ENCODE results near the gene PHF21A.
"Not testable (repeated sequence)": the region's sequence is repeated elsewhere in the genome, so short reads cannot be mapped to it uniquely, and the experiment has no call there.

PHF21A gene

DNA sequence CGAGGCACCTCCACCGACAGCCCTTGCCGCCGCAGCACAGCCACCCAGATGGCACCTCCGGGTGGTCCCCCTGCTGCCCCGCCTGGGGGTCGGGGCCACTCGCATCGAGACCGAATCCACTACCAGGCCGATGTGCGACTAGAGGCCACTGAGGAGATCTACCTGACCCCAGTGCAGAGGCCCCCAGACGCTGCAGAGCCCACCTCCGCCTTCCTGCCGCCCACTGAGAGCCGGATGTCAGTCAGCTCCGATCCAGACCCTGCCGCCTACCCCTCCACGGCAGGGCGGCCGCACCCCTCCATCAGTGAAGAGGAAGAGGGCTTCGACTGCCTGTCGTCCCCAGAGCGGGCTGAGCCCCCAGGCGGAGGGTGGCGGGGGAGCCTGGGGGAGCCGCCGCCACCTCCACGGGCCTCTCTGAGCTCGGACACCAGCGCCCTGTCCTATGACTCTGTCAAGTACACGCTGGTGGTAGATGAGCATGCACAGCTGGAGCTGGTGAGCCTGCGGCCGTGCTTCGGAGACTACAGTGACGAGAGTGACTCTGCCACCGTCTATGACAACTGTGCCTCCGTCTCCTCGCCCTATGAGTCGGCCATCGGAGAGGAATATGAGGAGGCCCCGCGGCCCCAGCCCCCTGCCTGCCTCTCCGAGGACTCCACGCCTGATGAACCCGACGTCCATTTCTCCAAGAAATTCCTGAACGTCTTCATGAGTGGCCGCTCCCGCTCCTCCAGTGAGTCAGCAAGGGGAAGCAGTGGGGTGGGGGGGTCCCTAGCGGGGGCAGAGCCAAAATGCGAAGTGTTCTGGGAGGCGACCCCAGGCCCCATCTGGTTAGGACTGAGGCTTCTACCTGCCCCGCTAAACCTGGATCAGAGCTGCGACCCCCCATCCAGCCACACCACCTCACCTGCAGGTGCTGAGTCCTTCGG, 218.5 kb downstream of the PHF21A start:
- DNase-seq (ENCODE audit: low spot score) = no peak

- DNase-seq (ENCODE audit: low spot score) = no peak
Measured at GRCh38 chr11:45901626-45902025, 219.6 kb downstream of the PHF21A start.

- DNase-seq (ENCODE audit: low spot score) = no peak
Measured at GRCh38 chr11:45900916-45901617, 220.2 kb downstream of the PHF21A start.

DNA sequence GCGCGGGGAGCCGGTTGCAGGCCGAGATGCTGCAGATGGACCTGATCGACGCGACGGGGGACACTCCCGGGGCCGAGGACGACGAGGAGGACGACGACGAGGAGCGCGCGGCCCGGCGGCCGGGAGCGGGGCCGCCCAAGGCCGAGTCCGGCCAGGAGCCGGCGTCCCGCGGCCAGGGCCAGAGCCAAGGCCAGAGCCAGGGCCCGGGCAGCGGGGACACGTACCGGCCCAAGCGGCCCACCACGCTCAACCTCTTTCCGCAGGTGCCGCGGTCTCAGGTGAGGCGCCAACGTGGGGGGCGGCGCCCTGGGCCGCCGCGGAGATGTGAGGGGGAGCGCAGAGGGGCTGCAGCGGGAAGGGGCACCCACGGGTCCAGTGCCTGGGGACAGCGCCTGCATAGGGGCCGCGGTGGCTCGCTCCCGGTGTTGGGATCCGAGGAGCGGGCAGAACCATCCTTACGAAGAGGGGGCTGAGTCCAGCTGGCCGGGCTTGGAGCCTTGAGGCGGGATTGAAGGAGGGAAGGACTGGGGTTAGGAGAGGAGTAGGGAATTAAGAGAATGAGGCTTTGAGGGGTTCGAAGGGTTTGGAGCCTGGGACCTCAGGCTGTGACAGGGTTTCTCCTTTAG, 221.0 kb downstream of the PHF21A start:
- not testable (repeated sequence) for DNase-seq (ENCODE audit: low spot score)

GRCh38 chr11:45899448-45900174, 221.6 kb downstream of the PHF21A start:
- DNase-seq (ENCODE audit: low spot score) = peak; percentile 96

DNA sequence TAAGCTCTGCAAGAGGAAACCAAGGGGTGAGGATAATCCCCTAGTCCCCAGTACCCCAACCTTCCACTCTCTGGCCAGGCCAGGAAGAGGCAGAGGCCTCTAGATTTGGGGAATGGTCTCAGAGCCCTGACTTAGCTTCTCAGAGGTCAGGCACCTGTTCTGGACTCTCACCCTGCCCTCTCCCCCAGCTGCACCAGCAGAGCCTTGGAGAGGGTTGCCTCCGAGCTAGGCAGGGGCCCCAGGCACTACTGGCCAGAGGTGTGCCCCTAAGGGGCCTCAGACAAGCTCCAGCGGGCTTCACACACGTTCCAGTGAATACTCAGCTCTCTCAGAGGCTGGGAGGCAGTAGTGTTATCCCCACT, 222.2 kb downstream of the PHF21A start:
- no peak for DNase-seq (ENCODE audit: low spot score)

GRCh38 chr11:45897556-45897955, 223.7 kb downstream of the PHF21A start:
- no peak for DNase-seq (ENCODE audit: low spot score)

DNA sequence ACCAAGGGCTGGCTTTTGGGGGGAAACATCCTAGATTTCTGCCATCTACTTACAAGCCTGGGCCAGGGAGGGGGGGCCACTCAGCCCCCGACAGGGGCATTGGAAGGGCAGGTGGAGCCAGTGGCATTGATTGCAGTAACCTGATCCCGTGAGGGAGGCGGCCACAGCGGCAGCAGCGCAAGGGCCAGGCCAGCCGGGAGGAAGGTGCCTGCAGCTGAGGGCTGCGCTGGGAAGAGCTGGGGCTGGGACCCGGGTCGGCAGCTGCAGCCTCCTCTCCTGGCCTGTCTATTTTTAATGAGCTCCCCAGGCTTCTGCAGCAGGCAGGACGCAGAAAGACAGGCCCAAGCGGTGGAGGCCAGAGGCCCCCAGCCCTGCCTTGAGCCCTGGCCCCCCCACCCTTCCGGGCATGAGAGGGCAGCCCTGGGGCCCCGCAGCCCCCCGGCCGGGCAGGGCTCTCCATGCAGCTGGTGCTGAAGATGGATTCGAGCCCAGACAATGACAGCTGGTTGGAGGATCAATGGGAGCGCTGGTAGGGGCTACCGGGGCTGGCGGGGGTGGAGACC, 224.8 kb downstream of the PHF21A start:
- DNase-seq (ENCODE audit: low spot score) = no peak

GRCh38 chr11:45895553-45896259, 225.5 kb downstream of the PHF21A start:
- DNase-seq (ENCODE audit: low spot score) = no peak

DNA sequence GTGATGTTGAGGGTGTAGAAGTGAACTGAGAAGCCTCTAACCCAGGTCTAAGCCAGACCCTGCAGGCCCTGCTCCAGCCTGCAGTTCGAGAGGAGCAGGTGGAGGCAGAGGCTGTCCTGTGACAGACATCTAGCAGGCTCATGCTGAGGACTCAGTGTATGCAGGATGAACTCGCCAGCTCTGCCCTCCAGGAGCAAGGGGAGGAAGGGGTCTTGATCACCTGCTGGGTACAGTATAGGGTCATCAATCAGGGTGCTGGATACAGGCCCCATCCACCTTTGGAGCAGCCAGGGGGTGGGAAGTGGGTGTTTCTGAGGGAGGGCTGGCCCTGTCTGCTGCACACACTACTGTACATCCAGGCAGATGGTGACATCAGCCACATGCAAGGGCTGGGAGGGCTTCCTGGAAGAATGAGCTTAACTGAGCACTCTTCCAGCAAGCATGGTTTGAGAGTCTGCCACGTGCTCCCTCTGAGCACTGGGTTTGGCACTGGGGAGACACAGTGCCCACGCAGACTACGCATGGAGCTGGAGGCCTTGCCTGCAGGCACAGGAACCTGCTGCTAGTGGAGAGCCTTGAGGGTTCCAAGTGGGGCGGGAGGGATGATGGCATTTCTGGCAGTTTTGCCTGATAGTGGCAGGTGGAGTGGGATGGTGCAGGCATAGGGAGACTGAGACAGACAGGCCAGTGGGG, 226.6 kb downstream of the PHF21A start:
- DNase-seq (ENCODE audit: low spot score) = no peak

- DNase-seq (ENCODE audit: low spot score) = no peak
Measured at GRCh38 chr11:45892856-45893255, 228.4 kb downstream of the PHF21A start.

DNA sequence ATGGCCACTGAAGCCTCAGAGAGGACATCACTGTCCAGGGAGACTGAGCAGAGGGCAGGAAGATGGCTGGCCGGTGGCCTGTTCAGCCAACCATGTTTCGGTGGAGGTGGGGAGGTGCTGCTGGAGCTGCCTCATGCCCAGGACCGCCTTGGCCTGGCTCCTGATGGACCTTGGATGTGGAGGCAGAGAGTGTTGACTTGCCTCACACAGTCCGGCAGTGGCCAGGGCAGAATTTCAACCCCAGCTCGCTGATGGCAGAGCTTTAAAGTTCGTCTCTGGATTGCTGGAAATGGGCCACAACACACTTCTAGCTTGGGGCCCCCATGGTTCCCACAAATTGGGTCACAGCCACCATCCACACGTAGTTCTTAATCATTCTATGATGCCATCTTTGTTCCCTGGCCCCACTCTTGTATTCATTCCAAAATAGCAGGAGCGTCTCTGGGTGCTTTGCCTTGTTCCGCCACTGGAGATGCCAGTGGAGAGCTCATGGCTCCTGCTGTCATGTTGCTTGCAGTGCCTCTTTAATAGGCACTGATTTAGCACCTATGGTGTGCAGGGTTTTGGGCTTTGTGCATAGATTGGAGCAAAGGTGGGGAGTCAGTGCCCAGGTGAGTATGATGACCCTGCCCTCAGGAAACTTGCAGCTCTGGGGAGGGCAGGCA, 230.2 kb downstream of the PHF21A start:
- DNase-seq (ENCODE audit: low spot score) = no peak

DNA sequence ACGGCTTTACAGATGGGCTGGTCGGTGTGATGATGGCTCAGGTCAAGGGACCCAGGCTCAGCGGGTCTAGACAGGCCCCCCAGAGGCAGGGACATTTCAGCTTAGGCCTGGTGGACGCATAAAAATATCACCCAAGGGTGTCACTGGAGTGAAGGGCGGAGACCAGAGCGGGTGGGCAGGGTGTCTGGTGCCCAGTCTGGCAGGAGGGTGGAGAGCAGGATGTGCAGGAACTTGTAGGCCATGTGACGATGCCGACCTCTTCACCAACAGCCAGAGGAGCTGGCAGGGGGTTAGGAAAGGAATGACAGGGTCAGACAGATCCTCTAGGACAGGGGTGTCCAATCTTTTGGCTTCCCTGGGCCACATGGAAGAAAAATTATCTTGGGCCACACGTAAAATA, 231.3 kb downstream of the PHF21A start:
- DNase-seq (ENCODE audit: low spot score) = no peak

DNA sequence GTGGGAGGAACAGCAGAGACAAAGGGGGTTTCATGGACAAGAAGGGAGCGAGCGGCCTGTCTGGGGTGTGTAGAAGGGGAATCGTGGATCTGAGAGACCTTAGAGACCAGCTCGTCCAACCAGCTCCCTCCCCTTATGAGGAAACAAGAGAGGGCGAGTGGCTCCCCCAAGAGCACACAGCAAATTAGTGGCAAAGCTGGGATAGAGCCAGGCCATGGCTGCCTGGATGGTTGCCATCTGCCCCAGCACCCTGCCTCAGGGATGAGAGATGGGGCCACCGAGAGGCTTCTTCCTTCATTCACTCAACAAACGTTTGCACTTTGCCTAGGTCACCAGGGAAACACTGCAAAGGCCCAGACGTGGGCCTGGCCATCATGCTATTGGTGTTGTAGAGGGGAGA, 231.7 kb downstream of the PHF21A start:
- no peak for DNase-seq (ENCODE audit: low spot score)

DNA sequence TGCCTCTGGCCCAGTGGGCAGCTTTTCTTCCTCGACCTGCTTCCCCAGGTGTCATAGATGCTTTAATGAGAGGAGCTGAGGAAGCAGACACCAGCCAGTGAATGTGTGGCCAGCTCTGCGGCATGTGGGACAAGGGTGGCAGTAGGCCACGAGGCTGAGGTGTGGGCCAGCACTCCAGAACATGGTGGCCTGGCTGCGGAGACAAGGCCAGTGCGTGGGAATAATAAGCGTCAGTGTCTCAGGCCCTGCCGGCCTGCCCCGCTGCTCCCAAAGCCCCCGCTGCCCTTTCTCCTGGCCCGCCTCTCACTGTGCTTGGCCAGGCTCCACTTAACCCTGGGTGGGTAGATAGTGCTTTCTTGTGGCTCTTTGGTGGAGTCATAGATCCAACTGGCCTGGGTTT, 233.7 kb downstream of the PHF21A start:
- DNase-seq (ENCODE audit: low spot score) = no peak

- DNase-seq (ENCODE audit: low spot score) = no peak
Measured at GRCh38 chr11:45886816-45887520, 234.3 kb downstream of the PHF21A start.

DNA sequence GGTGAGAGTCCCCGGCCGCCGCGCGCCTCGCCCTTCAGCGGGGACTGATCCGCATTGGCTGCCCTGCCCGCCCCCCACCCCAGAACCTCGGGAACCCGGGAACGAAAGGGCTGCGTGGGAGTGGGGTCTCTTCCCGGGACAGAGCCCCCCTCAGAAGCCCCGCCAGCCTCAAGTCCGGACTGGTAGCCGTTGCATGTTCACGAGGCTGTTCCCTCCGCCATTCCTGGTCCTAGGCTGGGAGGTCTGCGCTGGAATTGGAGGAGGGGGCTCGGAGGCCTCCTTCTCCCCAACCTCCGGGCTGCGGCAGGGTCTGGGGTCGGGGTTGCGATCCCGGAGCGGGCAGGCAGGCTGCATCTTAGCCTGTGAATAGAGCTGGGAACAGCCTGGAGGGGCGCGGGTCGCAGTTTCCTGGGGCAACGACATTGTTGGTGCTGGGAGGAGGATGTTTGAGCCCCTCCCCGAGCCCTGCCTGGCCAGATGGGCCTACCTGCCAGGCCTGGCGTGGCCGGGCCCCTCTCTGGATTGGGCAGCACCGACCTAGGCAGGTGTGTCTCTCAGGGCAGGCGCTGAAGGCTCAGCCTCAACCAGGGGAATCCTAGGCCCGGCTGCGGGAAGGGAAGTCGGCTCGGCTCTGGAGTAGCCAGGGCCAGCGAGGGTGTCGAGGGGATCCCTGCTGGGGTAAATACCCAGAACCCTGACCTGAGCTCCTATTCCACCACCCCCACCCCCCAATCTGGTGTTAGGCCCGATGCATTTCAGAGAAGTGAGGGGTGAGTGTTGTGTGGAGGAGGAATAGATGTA, 235.1 kb downstream of the PHF21A start:
- no peak for DNase-seq (ENCODE audit: low spot score)

GRCh38 chr11:45885274-45885920, 235.9 kb downstream of the PHF21A start, which contains the start of gene MAPK8IP1:
MAPK8IP1 (plus strand) TSS chr11:45885651; CDS start chr11:45885821, 170 bp downstream.
- DNase-seq (ENCODE audit: low spot score) = peak; percentile 91
